RWPE2 (cell line): ENCODE measurements around the gene DIP2C.

Experiments used
- ATAC-seq: fragments of 200-7000 bp; cut with Tn5 transposase; 3 replicates; pipeline ENCODE4 v1.9.1; 2021; ENCODE audit warnings: low read depth
- DNase-seq: peaks from one replicate; pipeline ENCODE4 v3.0.0-alpha.2; 2020; ENCODE audit warnings: low spot score
- H3K27ac ChIP-seq: fragments of 450-650 bp; 2 replicates; pipeline ENCODE4 v1.5.1; 2017; ENCODE audit warnings: mild to moderate bottlenecking; ENCODE audit not compliant: poor library complexity, severe bottlenecking
- H3K27me3 ChIP-seq: fragments of 250-450 bp; sonication (Bioruptor Pico); 2 replicates; pipeline ENCODE4 v1.5.1; 2021; ENCODE audit warnings: mild to moderate bottlenecking, moderate library complexity; ENCODE audit not compliant: insufficient read depth, poor library complexity, severe bottlenecking
- H3K36me3 ChIP-seq: fragments of 250-450 bp; sonication (Bioruptor Pico); 2 replicates; pipeline ENCODE4 v1.5.1; 2020; ENCODE audit warnings: low read depth, mild to moderate bottlenecking, moderate library complexity
- H3K4me1 ChIP-seq: fragments of 250-450 bp; sonication (Bioruptor Pico); 2 replicates; pipeline ENCODE4 v1.5.1; 2021; ENCODE audit warnings: mild to moderate bottlenecking, moderate library complexity; ENCODE audit not compliant: insufficient read depth, poor library complexity, severe bottlenecking
- H3K4me3 ChIP-seq: fragments of 250-450 bp; sonication (Bioruptor Pico); 2 replicates; pipeline ENCODE4 v1.5.1; 2021; ENCODE audit warnings: mild to moderate bottlenecking, moderate library complexity; ENCODE audit not compliant: severe bottlenecking
- H3K9me3 ChIP-seq: fragments of 250-450 bp; sonication (Bioruptor Pico); 2 replicates; pipeline ENCODE4 v1.5.1; 2021; ENCODE audit warnings: mild to moderate bottlenecking, moderate library complexity; ENCODE audit not compliant: severe bottlenecking
- CTCF ChIP-seq: fragments of 450-650 bp; IDR thresholded peaks from one replicate; pipeline ENCODE4 v1.5.1; 2017; ENCODE audit warnings: mild to moderate bottlenecking, moderate library complexity; ENCODE audit not compliant: poor library complexity, severe bottlenecking

The DIP2C gene

GRCh38 chr10:367636-368035, 321.8 kb downstream of the DIP2C start:
- no peak for ATAC-seq
- H3K27me3 ChIP-seq = no peaks in the 10 kb centered on the region
- TF ChIP-seq CTCF = no peak
- H3K27ac ChIP-seq = no peak overlapping the region
- no peaks in the 10 kb centered on the region for H3K36me3 ChIP-seq
- DNase-seq = no peak
- H3K4me1 ChIP-seq = no peaks in the 10 kb centered on the region
- H3K4me3 ChIP-seq = no peak overlapping the region
- no peaks in the 10 kb centered on the region for H3K9me3 ChIP-seq

GRCh38 chr10:366186-366585, 323.3 kb downstream of the DIP2C start:
- DNase-seq (no peak), ATAC-seq (no peak)
- Histone ChIP-seq H3K27ac (no peak overlapping the region), H3K4me1 (no peaks in the 10 kb centered on the region), H3K27me3 (no peaks in the 10 kb centered on the region), H3K36me3 (no peaks in the 10 kb centered on the region), H3K4me3 (no peak overlapping the region), H3K9me3 (no peaks in the 10 kb centered on the region)
- no peak for TF ChIP-seq CTCF

DNA sequence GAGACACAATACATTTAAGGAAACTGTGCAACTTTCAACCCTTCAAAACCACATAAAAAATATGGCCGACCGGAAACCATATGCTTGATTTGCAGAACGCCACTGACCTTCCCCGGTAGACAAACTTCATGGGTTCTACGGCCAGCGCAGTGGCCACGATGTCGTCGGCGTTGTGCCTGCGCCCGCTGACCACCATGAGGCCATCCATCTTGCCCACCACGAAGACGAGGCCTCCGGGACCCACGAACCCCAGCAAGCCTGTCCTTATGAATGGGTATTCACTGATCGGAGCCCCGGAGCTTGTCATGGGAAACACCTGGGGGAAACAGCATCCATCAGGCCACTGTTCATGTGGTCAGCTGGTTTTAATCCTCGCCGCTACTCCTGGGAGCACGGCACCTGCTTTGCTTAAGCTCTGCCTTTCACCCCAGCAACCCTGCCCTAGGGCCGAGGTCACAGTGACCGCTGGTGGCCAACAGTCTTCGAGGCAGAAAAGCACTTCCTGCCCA, 325.1 kb downstream of the DIP2C start:
- ATAC-seq (no peak), DNase-seq (no peak)
- Histone ChIP-seq H3K9me3 (no peaks in the 10 kb centered on the region), H3K4me1 (no peaks in the 10 kb centered on the region), H3K27me3 (no peaks in the 10 kb centered on the region), H3K4me3 (no peak overlapping the region), H3K27ac (no peak overlapping the region), H3K36me3 (no peaks in the 10 kb centered on the region)
- TF ChIP-seq CTCF = no peak

- no peak for TF ChIP-seq CTCF
- Histone ChIP-seq H3K4me1 (no peaks in the 10 kb centered on the region), H3K27ac (no peak overlapping the region), H3K27me3 (no peaks in the 10 kb centered on the region), H3K9me3 (no peaks in the 10 kb centered on the region), H3K36me3 (no peaks in the 10 kb centered on the region), H3K4me3 (no peak overlapping the region)
- no peak for ATAC-seq
- no peak for DNase-seq
Measured at GRCh38 chr10:363152-363551, 326.3 kb downstream of the DIP2C start.

DNA sequence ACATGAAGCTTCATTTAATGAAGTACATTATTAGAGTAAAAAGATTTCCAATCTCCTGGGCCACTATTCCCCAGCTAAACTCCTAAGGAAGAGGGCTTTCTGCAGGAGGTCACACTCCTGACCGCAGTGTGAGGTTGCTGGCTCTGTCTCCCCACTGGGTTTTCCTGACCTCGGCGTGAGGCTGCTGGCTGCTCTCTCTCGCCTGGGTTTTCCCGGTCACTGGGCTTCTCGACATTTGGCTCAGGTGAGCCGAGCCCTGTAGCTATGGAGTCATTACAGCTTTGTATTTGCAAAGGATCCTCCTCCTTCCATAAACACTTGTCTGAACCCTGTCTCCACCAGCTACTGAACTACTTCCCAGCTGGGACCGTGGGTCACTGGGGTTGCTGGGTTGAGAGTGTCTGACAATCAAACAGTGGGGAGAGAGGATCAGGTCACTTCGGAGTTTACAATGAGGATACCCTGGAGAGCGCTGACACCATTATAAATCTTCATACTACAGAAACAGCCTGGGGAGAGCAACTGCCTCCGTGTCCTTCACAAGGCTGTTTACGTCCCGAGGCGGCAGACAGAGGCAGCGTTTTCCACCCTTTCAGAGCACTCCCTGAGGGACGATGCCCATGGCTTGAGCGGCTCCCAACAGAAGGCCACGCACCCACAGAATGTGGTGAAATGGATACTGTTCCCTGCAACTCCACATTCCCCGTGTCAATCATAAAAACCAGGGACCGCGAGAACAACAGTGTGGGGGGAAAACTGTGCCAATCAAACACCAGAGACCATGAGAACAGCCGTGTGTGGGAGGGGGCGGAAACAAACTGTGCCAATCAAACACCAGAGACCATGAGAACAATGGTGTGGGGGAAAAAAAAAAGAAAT, 328.0 kb downstream of the DIP2C start:
- no peak for DNase-seq
- no peaks in the 10 kb centered on the region for H3K36me3 ChIP-seq
- no peaks in the 10 kb centered on the region for H3K9me3 ChIP-seq
- ATAC-seq = no peak
- no peak for TF ChIP-seq CTCF
- no peak overlapping the region for H3K27ac ChIP-seq
- no peaks in the 10 kb centered on the region for H3K4me1 ChIP-seq
- no peak overlapping the region for H3K4me3 ChIP-seq
- no peaks in the 10 kb centered on the region for H3K27me3 ChIP-seq
